ENCODE data around the gene CYS1. TPM values are rescaled to one million over a fixed set of nuclear protein-coding genes. Genes with fewer than 3 reads are reported as not detected.
A peak's percentile ranks its signal among the peaks of the same experiment; 100 is the strongest.

CYS1 gene
- total RNA-seq, 3 donors from 2014 or later (not counting 1 experiment from before 2014, with no cell fraction given) = not detected

DNA sequence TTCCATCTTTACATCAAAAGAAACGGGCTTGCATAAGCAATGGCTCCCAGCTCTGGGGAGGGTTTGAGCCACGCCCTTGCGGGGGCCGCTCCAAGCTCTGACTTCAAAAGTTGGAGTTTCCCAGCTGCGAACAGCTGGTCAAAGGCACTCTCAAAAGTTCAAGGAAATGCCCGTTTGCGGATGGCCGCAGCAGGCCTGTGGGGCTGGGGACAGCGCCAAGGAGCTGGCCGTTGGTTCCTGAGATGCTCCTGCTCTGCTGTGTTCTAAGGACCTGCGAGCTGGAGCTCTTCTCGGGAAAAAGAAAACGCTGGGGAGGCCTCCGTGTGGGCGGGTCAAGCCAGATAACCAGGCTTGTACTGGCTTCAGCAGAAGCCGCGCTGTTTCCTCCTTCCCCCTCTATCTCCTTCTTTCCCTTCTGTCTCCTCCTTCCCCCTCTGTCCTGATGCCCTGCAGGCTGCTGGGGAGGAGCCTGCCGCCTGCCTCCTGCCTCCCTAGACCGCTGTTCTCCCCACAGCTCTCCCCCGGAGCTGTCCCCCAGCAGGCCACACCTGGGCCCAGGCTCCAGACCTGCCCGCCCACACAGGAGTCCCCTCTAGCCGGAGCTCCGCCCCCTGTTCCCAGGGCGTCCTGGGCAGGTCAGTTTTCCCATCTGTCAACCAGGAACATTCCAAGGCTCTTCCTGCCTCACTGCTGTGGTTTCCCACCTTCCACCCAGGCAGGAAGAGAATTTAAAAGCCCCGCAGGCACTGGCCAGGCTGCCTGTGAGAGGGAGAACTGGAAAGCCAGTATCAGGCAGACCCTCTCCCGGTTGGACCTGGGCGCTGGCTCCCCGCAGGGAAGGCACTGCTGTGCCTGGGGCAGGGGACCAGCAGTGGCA lies 22.7 kb downstream of the CYS1 start:
- TF ChIP-seq, protein P1, sequence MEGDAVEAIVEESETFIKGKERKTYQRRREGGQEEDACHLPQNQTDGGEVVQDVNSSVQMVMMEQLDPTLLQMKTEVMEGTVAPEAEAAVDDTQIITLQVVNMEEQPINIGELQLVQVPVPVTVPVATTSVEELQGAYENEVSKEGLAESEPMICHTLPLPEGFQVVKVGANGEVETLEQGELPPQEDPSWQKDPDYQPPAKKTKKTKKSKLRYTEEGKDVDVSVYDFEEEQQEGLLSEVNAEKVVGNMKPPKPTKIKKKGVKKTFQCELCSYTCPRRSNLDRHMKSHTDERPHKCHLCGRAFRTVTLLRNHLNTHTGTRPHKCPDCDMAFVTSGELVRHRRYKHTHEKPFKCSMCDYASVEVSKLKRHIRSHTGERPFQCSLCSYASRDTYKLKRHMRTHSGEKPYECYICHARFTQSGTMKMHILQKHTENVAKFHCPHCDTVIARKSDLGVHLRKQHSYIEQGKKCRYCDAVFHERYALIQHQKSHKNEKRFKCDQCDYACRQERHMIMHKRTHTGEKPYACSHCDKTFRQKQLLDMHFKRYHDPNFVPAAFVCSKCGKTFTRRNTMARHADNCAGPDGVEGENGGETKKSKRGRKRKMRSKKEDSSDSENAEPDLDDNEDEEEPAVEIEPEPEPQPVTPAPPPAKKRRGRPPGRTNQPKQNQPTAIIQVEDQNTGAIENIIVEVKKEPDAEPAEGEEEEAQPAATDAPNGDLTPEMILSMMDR (IDR thresholded peaks at IDR 0.05) = no peak
- H3K36me3 Mint-ChIP-seq = no peaks in the 10 kb centered on the region
- ATAC-seq (peak in 2 of 3 donors; percentile 29 to 44), DNase-seq (no peak)
- intact Hi-C loops (cut with micrococcal nuclease) = no loop called here
- peaks cover 5% of the 10 kb centered on the region for H3K4me1 ChIP-seq (ENCODE audit: control insufficient read depth, insufficient read depth, low read length)
- no peak overlapping the region for H3K27ac ChIP-seq (ENCODE audit: low read length)
- H3K27me3 Mint-ChIP-seq (ENCODE audit: low read depth in 2 of 2) = peaks cover 0 to 2% of the 10 kb centered on the region in 2 donors
- H3K4me3 Mint-ChIP-seq = no peak overlapping the region
- peaks cover 0 to 7% of the 10 kb centered on the region in 2 donors for H3K4me1 Mint-ChIP-seq
- H3K9me3 Mint-ChIP-seq = no peaks in the 10 kb centered on the region
- no peak overlapping the region for H3K4me3 ChIP-seq (ENCODE audit: low read length)
- H3K9me3 ChIP-seq (ENCODE audit: control insufficient read depth, insufficient read depth, low read length) = no peaks in the 10 kb centered on the region
- H3K36me3 ChIP-seq (ENCODE audit: control insufficient read depth, insufficient read depth, low read length) = peaks cover 25% of the 10 kb centered on the region
- 38% methylated on average over 28 of the region's 28 CpGs for WGBS (ENCODE audit: insufficient coverage)
- H3K27ac Mint-ChIP-seq = no peak overlapping the region
- no peaks in the 10 kb centered on the region for H3K27me3 ChIP-seq (ENCODE audit: control insufficient read depth, insufficient read depth, low read length)

DNA sequence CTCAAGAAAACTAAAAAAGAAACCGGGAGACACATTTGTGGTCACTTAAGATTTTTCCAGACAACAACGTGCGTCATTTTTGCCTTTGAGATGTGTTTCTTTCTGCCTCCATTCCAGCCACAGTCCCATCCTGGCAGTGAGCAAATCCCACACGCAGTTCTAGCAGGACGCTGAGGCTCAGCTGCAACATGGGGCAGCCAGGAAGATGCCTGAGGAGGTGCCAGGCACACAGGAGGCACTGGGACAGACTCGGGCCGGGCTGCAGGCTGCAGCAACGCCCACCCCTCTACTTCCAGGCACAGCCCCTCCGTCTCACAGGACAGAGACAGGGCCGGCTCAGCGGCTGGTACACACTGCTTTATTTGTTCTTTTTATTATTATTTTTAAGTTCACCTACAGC lies 23.8 kb downstream of the CYS1 start:
- Histone ChIP-seq H3K4me1 (ENCODE audit: control insufficient read depth, insufficient read depth, low read length) (peaks cover 5% of the 10 kb centered on the region), H3K27me3 (ENCODE audit: control insufficient read depth, insufficient read depth, low read length) (no peaks in the 10 kb centered on the region), H3K4me3 (ENCODE audit: low read length) (no peak overlapping the region), H3K27ac (ENCODE audit: low read length) (no peak overlapping the region), H3K36me3 (ENCODE audit: control insufficient read depth, insufficient read depth, low read length) (peaks cover 33% of the 10 kb centered on the region), H3K9me3 (ENCODE audit: control insufficient read depth, insufficient read depth, low read length) (no peaks in the 10 kb centered on the region)
- intact Hi-C loops (cut with micrococcal nuclease) = no loop called here
- Mint-ChIP-seq H3K27ac (no peak overlapping the region), H3K27me3 (ENCODE audit: low read depth in 2 of 2) (peaks cover 0 to 2% of the 10 kb centered on the region in 2 donors), H3K36me3 (no peaks in the 10 kb centered on the region), H3K4me1 (peaks cover 0 to 7% of the 10 kb centered on the region in 2 donors), H3K9me3 (no peaks in the 10 kb centered on the region), H3K4me3 (no peak overlapping the region)
- ATAC-seq = no peak
- no peak for DNase-seq
- TF ChIP-seq, protein P1 (IDR thresholded peaks at IDR 0.05) = no peak
- 90% methylated on average over 11 of the region's 11 CpGs for WGBS (ENCODE audit: insufficient coverage)

DNA sequence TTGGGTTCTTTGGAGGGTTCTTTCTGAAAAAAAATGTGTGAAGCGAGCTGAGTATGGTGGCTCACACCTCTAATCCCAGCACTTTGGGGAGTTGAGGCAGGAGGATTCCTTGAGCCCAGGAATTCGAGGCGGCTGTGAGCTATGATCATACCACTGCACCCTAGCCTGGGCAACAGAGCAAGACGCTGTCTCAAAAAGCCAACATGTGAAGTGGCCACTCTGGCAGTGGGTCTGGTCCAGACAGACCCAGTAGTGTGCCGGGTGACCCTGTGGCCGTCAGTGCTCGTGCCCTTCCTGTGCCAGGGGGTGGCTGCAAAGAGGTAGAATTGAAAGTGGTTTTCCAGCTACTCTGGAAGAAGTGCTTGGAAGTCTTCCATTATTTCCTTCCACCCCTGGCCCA lies 25.2 kb downstream of the CYS1 start:
- Mint-ChIP-seq H3K27me3 (ENCODE audit: low read depth in 2 of 2) (no peaks in the 10 kb centered on the region), H3K36me3 (no peaks in the 10 kb centered on the region), H3K27ac (no peak overlapping the region), H3K9me3 (no peaks in the 10 kb centered on the region), H3K4me3 (no peak overlapping the region), H3K4me1 (peaks cover 0 to 7% of the 10 kb centered on the region in 2 donors)
- peaks cover 5% of the 10 kb centered on the region for H3K4me1 ChIP-seq (ENCODE audit: control insufficient read depth, insufficient read depth, low read length)
- intact Hi-C loops (cut with micrococcal nuclease) = no loop called here
- WGBS (ENCODE audit: insufficient coverage) = 93% methylated on average over 7 of the region's 7 CpGs
- H3K27me3 ChIP-seq (ENCODE audit: control insufficient read depth, insufficient read depth, low read length) = no peaks in the 10 kb centered on the region
- H3K9me3 ChIP-seq (ENCODE audit: control insufficient read depth, insufficient read depth, low read length) = no peaks in the 10 kb centered on the region
- ATAC-seq = no peak
- H3K36me3 ChIP-seq (ENCODE audit: control insufficient read depth, insufficient read depth, low read length) = peaks cover 34% of the 10 kb centered on the region
- TF ChIP-seq, protein P1 (IDR thresholded peaks at IDR 0.05) = no peak
- H3K27ac ChIP-seq (ENCODE audit: low read length) = no peak overlapping the region
- no peak overlapping the region for H3K4me3 ChIP-seq (ENCODE audit: low read length)
- DNase-seq = no peak
